Astrocyte (in vitro differentiated cells and primary cell): ENCODE results near the gene ADCY5. TPM values are rescaled to one million over a fixed set of nuclear protein-coding genes. Genes with fewer than 3 reads are reported as not detected.

Experiments
- DNase-seq: peaks from one replicate; pipeline ENCODE4 v3.0.0-alpha.2; 2010; ENCODE audit warnings: low read depth
- FAIRE-seq: peaks from 2 replicates; lab custom pipeline; 2011; peaks lifted over from hg19 to GRCh38; lab: Jason Lieb, UNC
- H2AFZ ChIP-seq: 2 replicates; pipeline ENCODE4 v1.6.0; 2012; ENCODE audit warnings: low read depth, low read length, inconsistent platforms
- H3K27ac ChIP-seq: 2 replicates; pipeline ENCODE4 v1.5.1; 2011; ENCODE audit warnings: low read depth, low read length, inconsistent platforms
- H3K27me3 ChIP-seq: 2 replicates; pipeline ENCODE4 v1.6.0; 2011; ENCODE audit warnings: low read length, inconsistent platforms; ENCODE audit not compliant: insufficient read depth
- H3K36me3 ChIP-seq: 2 replicates; pipeline ENCODE4 v1.5.1; 2011; ENCODE audit warnings: low read length, inconsistent platforms; ENCODE audit not compliant: insufficient read depth
- H3K4me1 ChIP-seq: 2 replicates; pipeline ENCODE4 v1.5.1; 2011; ENCODE audit warnings: low read length, inconsistent platforms; ENCODE audit not compliant: insufficient read depth
- H3K4me2 ChIP-seq: 2 replicates; pipeline ENCODE4 v1.6.0; 2012; ENCODE audit warnings: low read length, inconsistent platforms
- H3K4me3 ChIP-seq: 2 replicates; pipeline ENCODE4 v1.5.1; 2011; ENCODE audit warnings: low read depth, mild to moderate bottlenecking, low read length, inconsistent platforms; ENCODE audit not compliant: insufficient read depth
- H3K79me2 ChIP-seq: 2 replicates; pipeline ENCODE4 v1.6.0; 2012; ENCODE audit warnings: mild to moderate bottlenecking, low read length, inconsistent platforms; ENCODE audit not compliant: insufficient read depth
- H3K9ac ChIP-seq: 2 replicates; pipeline ENCODE4 v1.6.0; 2012; ENCODE audit warnings: mild to moderate bottlenecking, low read length, inconsistent platforms
- H3K9me3 ChIP-seq: 2 replicates; pipeline ENCODE4 v1.5.1; 2012; ENCODE audit warnings: low read depth, mild to moderate bottlenecking, low read length, inconsistent platforms; ENCODE audit not compliant: insufficient read depth
- H4K20me1 ChIP-seq: 2 replicates; pipeline ENCODE4 v1.6.0; 2012; ENCODE audit warnings: low read length, inconsistent platforms; ENCODE audit not compliant: insufficient read depth
- H3K27ac Mint-ChIP-seq: one replicate; pipeline ENCODE4 v1.8.0; 2021; ENCODE audit warnings: mild to moderate bottlenecking, mixed read lengths; ENCODE audit not compliant: unreplicated experiment
- H3K27me3 Mint-ChIP-seq: one replicate; pipeline ENCODE4 v1.8.0; 2021; ENCODE audit warnings: low read depth, mixed read lengths; ENCODE audit not compliant: unreplicated experiment
- H3K36me3 Mint-ChIP-seq: one replicate; pipeline ENCODE4 v1.8.0; 2021; ENCODE audit warnings: low read depth, mixed read lengths; ENCODE audit not compliant: unreplicated experiment
- H3K4me1 Mint-ChIP-seq: one replicate; pipeline ENCODE4 v1.8.0; 2021; ENCODE audit warnings: low read depth, mixed read lengths; ENCODE audit not compliant: unreplicated experiment
- H3K4me3 Mint-ChIP-seq: one replicate; pipeline ENCODE4 v1.8.0; 2021; ENCODE audit warnings: mild to moderate bottlenecking, moderate library complexity, mixed read lengths; ENCODE audit not compliant: unreplicated experiment
- H3K9me3 Mint-ChIP-seq: one replicate; pipeline ENCODE4 v1.8.0; 2021; ENCODE audit warnings: mild to moderate bottlenecking, mixed read lengths; ENCODE audit not compliant: unreplicated experiment
- EZH2 ChIP-seq: IDR thresholded peaks from 2 replicates; pipeline ENCODE4 v1.6.1; 2012; ENCODE audit warnings: mild to moderate bottlenecking, low read length, inconsistent platforms; ENCODE audit not compliant: insufficient read depth
- total RNA-seq: library from RNA; stranded (reverse); gene quantifications from 2 replicates; pipeline ENCODE4 v1.2.1, GENCODE V29; 2021
- TF ChIP-seq, protein P1 (sequence below): IDR thresholded peaks from 2 replicates; pipeline ENCODE4 v1.5.1; 2011; ENCODE audit warnings: low read depth, mild to moderate bottlenecking, inconsistent platforms, low read length, moderate library complexity; ENCODE audit not compliant: insufficient read depth

ADCY5 gene
- total RNA-seq, 1 donor from 2014 or later, result 1.2 TPM

DNA sequence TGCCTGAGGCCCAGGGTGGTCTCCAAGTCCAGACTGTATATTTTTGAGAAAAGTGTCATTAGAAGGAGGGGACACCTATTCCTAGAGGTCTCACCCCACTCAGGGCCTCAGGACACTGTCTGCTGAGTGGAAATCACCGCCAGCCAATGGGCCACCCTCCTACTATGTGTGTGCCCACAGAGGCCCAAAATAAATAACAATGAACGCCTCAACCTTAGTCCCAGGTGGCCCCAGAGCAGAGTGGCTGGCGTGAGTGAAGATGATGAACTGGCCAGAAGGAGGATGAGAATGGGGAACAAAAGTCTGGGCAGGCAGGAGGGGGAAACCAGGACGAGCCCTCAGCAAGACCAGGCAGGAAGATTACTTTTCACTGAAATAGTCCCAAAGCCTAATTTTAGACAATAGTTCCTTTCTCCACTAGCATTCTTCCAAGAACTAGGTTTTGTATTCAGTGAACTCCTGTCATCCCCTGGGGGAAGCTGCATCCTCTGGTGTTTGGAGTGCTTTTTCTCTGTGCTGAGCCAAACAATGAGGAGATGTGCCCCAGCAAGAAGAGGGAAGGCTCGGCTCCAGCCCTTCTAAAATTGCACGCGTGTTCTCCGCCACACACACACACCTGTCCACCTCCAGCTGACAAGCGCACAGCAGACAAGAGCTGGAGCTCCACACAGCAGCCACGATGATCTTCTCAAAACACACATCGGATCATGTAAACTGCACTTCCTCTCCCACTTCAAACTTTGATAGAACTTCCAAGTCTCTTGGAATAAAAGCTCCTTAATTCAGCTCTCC is 72.2 kb downstream of the ADCY5 start:
- Histone ChIP-seq H3K4me3 (no peak overlapping the region), H2AFZ (no peak overlapping the region), H3K9me3 (peaks cover 3% of the 10 kb centered on the region), H3K9ac (no peak overlapping the region), H3K27me3 (peaks cover 23% of the 10 kb centered on the region), H4K20me1 (no peaks in the 10 kb centered on the region), H3K36me3 (no peaks in the 10 kb centered on the region), H3K79me2 (no peaks in the 10 kb centered on the region), H3K4me2 (no peak overlapping the region), H3K27ac (no peak overlapping the region), H3K4me1 (no peaks in the 10 kb centered on the region)
- FAIRE-seq (no peak), DNase-seq (no peak)
- Mint-ChIP-seq H3K9me3 (peaks cover 2% of the 10 kb centered on the region), H3K27me3 (peaks cover 53% of the 10 kb centered on the region), H3K36me3 (no peaks in the 10 kb centered on the region), H3K4me1 (peaks cover 7% of the 10 kb centered on the region), H3K27ac (no peak overlapping the region), H3K4me3 (no peak overlapping the region)
- TF ChIP-seq EZH2, result no peak
- TF ChIP-seq, protein P1, sequence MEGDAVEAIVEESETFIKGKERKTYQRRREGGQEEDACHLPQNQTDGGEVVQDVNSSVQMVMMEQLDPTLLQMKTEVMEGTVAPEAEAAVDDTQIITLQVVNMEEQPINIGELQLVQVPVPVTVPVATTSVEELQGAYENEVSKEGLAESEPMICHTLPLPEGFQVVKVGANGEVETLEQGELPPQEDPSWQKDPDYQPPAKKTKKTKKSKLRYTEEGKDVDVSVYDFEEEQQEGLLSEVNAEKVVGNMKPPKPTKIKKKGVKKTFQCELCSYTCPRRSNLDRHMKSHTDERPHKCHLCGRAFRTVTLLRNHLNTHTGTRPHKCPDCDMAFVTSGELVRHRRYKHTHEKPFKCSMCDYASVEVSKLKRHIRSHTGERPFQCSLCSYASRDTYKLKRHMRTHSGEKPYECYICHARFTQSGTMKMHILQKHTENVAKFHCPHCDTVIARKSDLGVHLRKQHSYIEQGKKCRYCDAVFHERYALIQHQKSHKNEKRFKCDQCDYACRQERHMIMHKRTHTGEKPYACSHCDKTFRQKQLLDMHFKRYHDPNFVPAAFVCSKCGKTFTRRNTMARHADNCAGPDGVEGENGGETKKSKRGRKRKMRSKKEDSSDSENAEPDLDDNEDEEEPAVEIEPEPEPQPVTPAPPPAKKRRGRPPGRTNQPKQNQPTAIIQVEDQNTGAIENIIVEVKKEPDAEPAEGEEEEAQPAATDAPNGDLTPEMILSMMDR, result no peak

DNA sequence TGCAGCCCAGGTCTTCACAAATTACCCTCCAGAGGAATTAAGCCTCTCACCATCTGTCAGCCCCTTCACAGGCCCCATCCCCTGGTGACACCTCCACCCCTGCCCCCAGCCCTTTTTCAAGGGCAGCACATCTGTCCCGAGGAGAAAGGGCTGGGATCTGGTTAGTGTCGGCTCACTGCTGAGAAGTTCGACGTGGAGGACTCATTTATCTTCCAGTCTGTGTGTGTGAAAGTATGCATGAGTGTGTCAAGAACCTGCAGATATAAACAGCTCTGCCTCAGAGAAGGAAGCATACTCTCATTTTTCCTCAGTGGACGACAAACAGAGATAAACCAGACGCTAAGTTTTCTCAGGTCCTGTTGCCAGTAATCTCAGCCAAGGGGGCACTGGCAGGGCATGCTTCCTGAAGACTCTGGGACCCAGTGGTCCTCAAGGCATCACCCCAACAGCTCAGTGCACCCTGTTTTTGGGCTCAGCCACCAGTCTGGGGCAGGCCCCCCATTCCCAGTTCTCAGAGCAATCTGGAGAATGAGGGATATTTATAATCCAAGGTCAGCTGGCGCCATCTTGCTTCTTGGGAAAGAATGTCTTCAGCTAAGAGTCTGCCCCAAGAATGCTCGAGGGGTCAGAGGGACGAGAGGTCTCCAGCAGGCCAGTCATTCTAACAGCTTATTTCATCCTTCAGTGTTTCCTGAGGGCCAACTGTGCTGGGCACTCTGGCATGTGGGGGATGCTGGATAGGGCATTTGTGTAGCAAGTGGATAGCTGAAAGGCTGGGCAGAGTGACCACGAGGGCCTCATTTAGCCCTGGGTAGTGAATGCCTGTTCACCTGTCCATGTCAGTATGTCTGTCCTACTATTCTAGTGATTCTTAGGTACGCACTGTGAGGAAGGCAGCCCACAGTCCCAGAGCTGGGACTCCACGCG is 73.6 kb downstream of the ADCY5 start:
- Histone ChIP-seq H3K36me3 (no peaks in the 10 kb centered on the region), H3K4me3 (no peak overlapping the region), H3K9me3 (peaks cover 3% of the 10 kb centered on the region), H4K20me1 (no peaks in the 10 kb centered on the region), H3K27me3 (peaks cover 28% of the 10 kb centered on the region), H3K4me2 (no peak overlapping the region), H3K27ac (no peak overlapping the region), H3K9ac (no peak overlapping the region), H3K79me2 (no peaks in the 10 kb centered on the region), H3K4me1 (no peaks in the 10 kb centered on the region), H2AFZ (no peak overlapping the region)
- peaks cover 56% of the 10 kb centered on the region for H3K27me3 Mint-ChIP-seq
- TF ChIP-seq EZH2, result no peak
- TF ChIP-seq, protein P1, result no peak
- H3K9me3 Mint-ChIP-seq, result peaks cover 2% of the 10 kb centered on the region
- FAIRE-seq (no peak), DNase-seq (no peak)
- H3K36me3 Mint-ChIP-seq, result no peaks in the 10 kb centered on the region
- no peak overlapping the region for H3K4me3 Mint-ChIP-seq
- peaks cover 7% of the 10 kb centered on the region for H3K4me1 Mint-ChIP-seq
- no peak overlapping the region for H3K27ac Mint-ChIP-seq
